Inflammatory macrophage treated with lipopolysaccharide for 4 hours (primary cell): ENCODE results near the gene GNL2.
"Not testable (repeated sequence)": the region's sequence is repeated elsewhere in the genome, so short reads cannot be mapped to it uniquely, and the experiment has no call there.

Experiments
- DNase-seq: peaks from one replicate; pipeline ENCODE4 v3.0.0-alpha.2; 2020

Gene GNL2

DNA sequence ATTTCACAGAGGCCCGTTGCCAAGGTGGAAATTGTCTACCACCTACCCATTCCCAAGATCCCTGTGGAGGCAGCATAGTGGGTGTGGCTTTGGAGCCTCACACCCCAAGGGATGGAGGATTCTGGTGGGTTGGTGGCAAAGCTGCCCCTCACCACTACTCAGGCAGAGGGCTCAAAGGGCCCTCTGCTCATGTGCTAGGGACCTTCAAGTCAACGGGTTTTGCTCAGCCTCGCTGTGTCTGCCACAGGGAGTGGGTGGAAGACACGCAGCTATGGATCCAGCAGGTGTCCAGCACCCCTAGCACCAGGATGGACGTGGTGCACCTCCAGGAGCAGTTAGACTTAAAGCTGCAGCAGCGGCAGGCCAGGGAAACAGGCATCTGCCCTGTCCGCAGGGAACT, 36.7 kb downstream of the GNL2 start:
- DNase-seq = no peak

GRCh38 chr1:37558411-37558810, 37.3 kb downstream of the GNL2 start:
- DNase-seq = no peak

GRCh38 chr1:37557402-37557801, 38.3 kb downstream of the GNL2 start:
- no peak for DNase-seq

GRCh38 chr1:37556712-37557196, 39.0 kb downstream of the GNL2 start, which contains the start of gene DNALI1:
TSS of gene DNALI1 (plus strand) at chr1:37556940. CDS start at chr1:37556995, 55 bp downstream.
- DNase-seq = peak; percentile 44

DNA sequence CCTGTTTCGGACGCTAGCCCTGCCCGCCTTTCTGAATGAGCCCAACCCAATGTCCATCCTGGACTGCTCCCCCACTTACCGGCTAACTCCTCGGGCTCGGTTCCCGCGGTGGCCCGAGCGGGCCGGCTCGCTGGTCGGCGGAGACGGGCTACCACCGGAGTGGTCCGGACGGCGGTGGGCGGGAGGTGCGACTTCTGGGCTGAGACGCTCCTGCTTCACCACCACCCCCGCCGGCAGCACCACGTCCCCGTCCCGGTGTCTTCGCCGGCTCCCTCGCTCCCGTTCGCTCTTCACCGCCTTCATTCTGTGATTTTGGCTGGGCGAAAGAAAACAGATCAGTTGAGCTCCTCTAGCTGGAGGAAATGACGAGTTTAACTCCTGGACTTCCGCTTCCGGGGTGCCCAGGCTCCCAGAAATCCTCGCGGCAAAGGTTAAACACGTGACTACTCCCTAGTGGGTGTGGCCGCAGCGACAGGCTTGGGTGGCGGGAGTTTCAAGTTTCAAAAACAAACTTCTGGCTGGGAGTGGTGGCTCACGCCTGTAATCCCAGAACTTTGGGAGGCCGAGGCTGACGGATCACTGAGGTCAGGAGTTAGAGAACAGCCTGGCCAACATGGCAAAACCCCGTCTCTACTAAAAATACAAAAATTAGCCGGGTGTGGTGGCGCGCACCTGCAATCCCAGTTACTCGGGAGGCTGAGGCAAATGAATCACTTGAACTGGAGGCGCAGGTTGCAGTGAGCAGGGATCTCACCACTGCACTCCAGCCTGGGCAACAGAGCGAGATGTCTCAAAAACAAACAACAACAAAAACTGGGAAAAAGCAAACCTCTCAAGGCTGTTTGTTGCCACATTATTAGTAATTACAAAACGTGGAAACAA, 41.6 kb downstream of the GNL2 start, which contains the start of gene SNIP1:
Gene SNIP1 (minus strand): TSS at position 367 of the 882 bp plus-strand sequence. CDS start 64 bp downstream, at position 303.
- peak; percentile 97 for DNase-seq

DNA sequence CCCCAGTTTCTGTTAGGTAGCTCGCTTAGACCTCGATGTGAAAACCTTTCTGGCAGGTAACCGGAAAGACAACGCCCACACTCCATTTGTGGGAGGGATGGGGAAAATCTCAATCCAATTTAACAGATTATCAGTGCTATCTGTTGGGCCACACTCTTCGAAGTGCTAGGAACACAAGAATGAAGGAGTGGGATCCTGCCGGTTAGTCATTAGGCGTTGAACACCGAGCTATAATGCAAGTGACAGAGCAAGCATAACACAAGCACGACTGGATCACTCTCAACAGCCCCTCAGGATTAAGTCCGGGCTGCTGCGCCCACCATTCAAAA, 42.2 kb downstream of the GNL2 start:
- no peak for DNase-seq

- no peak for DNase-seq
Observed at GRCh38 chr1:37549341-37549740, 46.4 kb downstream of the GNL2 start.

- no peak for DNase-seq
Observed at GRCh38 chr1:37545019-37545418, 50.7 kb downstream of the GNL2 start.

DNA sequence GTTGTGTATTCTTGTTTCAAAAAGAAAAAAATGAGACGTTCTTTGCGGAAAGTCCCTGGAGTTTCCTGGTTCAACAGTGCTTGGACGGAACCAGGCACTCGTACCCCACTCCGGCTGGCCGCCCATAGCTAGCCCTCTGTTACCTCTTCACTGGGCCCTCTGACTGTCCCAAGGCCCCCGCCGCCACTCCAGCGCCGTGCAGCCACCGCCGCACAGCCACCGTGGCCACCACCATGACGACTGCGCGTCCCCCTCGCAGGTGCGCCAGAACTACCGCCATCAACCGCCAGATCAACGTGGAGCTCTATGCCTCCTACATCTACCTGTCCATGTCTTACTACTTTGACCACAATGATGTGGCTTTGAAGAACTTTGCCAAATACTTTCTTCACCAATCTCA, 51.2 kb downstream of the GNL2 start:
- no peak for DNase-seq

- no peak for DNase-seq
Observed at GRCh38 chr1:37540036-37540785, 55.5 kb downstream of the GNL2 start.

GRCh38 chr1:37539154-37539553, 56.6 kb downstream of the GNL2 start:
- not testable (repeated sequence) for DNase-seq

DNA sequence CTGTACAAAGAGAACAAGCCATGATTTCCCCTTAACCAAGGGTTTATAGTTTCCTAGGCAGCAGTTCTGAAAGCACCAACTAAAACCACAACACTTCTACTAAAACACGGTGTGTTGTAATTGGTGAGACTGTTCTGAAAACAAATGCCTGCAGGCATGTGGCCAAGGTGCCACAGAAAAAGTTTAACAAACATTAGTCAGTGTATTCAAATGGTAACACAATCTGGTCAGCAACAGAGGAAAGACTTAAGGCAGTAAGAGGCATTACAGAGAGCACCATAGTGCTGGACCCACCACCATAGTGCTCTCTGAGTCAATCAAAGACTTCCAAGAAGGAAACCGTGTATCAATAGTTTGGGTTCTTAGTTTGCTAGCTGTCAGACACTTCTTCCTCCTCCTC, 58.4 kb downstream of the GNL2 start:
- DNase-seq = no peak

DNA sequence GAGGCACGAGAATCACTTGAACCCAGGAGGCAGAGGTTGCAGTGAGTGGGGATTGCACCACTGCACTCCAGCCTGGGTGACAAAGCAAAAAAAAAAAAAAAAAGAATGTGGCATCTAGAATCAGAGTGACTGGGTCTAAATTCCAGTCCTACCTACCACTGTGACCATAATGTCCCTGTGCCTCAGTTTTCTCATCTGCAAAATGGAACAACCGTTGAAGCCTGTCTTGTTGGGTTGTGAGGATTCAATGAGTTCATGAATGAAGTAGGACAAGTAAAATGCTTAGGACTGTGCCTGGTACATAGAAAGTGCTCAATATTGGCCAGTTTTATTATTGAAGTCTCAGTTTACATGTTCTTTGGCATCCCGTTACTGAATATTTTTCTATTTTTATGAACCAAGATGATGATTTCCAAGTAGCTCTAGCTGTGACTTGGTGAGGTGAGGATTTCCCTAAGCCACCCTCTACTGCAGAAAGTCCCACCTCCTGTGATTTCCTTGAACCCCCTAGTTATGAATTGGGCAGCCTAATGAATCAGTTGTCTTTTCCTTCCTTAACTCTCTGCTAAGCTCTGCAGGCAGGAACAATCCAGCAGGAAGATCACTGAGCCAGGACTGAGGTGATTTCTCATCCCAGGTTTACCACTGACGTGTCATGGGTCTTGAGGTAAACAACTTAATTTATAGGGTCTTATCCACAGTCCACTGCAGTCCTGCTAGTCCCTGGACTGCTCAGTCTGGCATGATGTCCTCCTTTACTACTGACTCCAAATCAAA, 62.2 kb downstream of the GNL2 start:
- DNase-seq = no peak

GRCh38 chr1:37532418-37533156, 63.1 kb downstream of the GNL2 start:
- not testable (repeated sequence) for DNase-seq

- DNase-seq = not testable (repeated sequence)
Observed at GRCh38 chr1:37529888-37530287, 65.8 kb downstream of the GNL2 start.

- no peak for DNase-seq
Observed at GRCh38 chr1:37519613-37520012, 76.1 kb downstream of the GNL2 start.

DNA sequence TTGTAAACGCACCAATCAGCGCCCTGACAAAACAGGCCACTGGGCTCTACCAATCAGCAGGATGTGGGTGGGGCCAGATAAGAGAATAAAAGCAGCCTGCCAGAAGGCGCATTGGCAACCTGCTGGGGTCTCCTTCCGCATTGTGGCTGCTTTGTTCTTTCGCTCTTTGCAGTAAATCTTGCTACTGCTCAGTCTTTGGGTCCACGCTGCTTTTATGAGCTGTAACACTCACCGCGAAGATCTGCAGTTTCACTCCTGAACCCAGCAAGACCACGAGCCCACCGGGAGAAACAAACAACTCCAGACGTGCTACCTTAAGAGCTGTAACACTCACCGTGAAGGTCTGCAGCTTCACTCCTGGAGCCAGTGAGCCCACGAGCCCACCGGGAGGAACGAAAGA, 76.8 kb downstream of the GNL2 start:
- DNase-seq = not testable (repeated sequence)

DNA sequence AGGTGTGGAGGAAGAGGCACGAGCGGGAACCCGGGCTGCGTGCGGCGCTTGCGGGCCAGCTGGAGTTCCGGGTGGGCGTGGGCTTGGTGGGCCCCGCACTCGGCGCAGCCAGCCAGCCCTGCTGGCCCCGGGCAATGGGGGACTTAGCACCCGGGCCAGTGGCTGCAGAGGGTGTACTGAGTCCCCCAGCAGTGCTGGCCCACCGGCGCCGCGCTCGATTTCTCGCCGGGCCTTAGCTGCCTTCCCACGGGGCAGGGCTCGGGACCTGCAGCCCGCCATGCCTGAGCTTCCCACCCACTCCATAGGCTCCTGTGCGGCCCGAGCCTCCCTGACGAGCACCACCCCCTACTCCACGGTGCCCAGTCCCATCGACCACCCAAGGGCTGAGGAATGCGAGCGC, 77.5 kb downstream of the GNL2 start:
- not testable (repeated sequence) for DNase-seq

DNA sequence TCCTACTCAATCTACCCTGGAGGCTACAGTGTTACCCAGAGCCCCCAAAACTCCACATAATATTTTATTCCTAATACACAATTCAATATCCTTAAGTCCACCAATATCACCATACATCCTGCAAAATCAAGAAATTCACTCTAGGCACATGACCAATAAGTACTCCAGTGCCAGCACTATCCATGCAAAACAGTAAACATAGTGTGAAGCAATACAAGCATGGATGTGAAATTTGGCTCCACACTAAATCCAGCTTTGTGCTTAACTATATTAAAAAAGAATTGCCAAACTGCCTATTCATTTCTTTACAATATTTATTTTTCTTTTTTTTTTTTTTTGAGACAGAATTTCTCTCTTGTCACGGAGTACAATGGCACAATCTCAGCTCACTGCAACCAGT, 78.2 kb downstream of the GNL2 start:
- DNase-seq = no peak
